K562 (cell line): ENCODE data around the gene OCIAD2. TPM values are rescaled to one million over a fixed set of nuclear protein-coding genes. Genes with fewer than 3 reads are reported as not detected.

Source experiments
- ATAC-seq: fragments of 200-7000 bp; cut with Tn5 transposase; 3 replicates; pipeline ENCODE4 v1.9.1; 2020; ENCODE audit warnings: moderate library complexity
- BruUV-seq: library from RNA; stranded (reverse); fragments of 400-500 nt; replicated peaks from 2 replicates; lab custom pipeline; 2021; lab: Mats Ljungman, UMichigan
- CTCF ChIA-PET: fragments of 300-600 bp; formaldehyde crosslinking; extraction: SDS; loops from one replicate; lab custom pipeline; 2021; ENCODE audit warnings: low intra/inter-chr PET ratio; lab: Yijun Ruan, JAX
- POLR2A ChIA-PET: fragments of 300-600, 350-650 bp; sonication (Branson Sonifier 250); formaldehyde crosslinking; extraction: SDS; loops from one replicate; lab custom pipeline; 2021; ENCODE audit warnings: antibody characterized with exemption, inconsistent platforms; lab: Yijun Ruan, JAX
- DNase-seq, 4 experiments: peaks; one replicate each; pipeline versions ENCODE4 v3.0.0 to v3.0.0-alpha.2; 2011 to 2018; ENCODE audit warnings: low spot score in 3 of 4, mixed read lengths in 3 of 4; ENCODE audit errors: extremely low read depth in 1 of 4
- FAIRE-seq: peaks from 2 replicates; lab custom pipeline; 2011; peaks lifted over from hg19 to GRCh38; lab: Jason Lieb, UNC
- H2AFZ ChIP-seq: 2 replicates; pipeline ENCODE4 v1.6.0; 2011; ENCODE audit warnings: low read depth, low read length, control low read depth, inconsistent platforms
- H3K27ac ChIP-seq: fragments of 200-600 bp; 3 replicates; pipeline ENCODE4 v1.8.0; 2011; ENCODE audit warnings: low read depth, mild to moderate bottlenecking, control low read depth, inconsistent platforms, low read length, moderate library complexity, mixed read lengths; ENCODE audit errors: extremely low read depth
- H3K27me3 ChIP-seq, 2 experiments: fragments of 300-600 bp in 1 of 2; 2 replicates in 1 of 2; 3 replicates in 1 of 2; pipeline versions ENCODE4 v1.6.0 to v1.8.0; 2011; ENCODE audit warnings: inconsistent platforms in 2 of 2, low read length in 2 of 2, mild to moderate bottlenecking in 1 of 2, mixed read lengths in 1 of 2, moderate library complexity in 1 of 2; ENCODE audit not compliant: control insufficient read depth in 2 of 2, insufficient read depth in 2 of 2
- H3K36me3 ChIP-seq: fragments of 300-600 bp; 3 replicates; pipeline ENCODE4 v1.8.0; 2011; ENCODE audit warnings: mild to moderate bottlenecking, low read length, inconsistent platforms; ENCODE audit not compliant: control insufficient read depth, insufficient read depth
- H3K4me1 ChIP-seq, 2 experiments: fragments of 200-600 bp in 1 of 2; replicated peaks in 1 of 2; 2 replicates in 1 of 2; 3 replicates in 1 of 2; pipeline versions ENCODE4 v1.5.1 to v1.8.0; 2011; ENCODE audit warnings: inconsistent platforms in 2 of 2, low read length in 2 of 2, mild to moderate bottlenecking in 1 of 2, mixed read lengths in 1 of 2, moderate library complexity in 1 of 2; ENCODE audit not compliant: control insufficient read depth in 2 of 2, insufficient read depth in 2 of 2
- H3K4me2 ChIP-seq: 2 replicates; pipeline ENCODE4 v1.6.1; 2011; ENCODE audit warnings: low read length, control low read depth, inconsistent platforms, mixed read lengths; ENCODE audit not compliant: insufficient read depth
- H3K4me3 ChIP-seq: fragments of 200-600 bp; sonication (generic), shearing (Covaris generic); 2 replicates; pipeline ENCODE4 v1.5.1; 2016; ENCODE audit warnings: control low read depth, inconsistent platforms
- H3K79me2 ChIP-seq: fragments of 200-600 bp; 3 replicates; pipeline ENCODE4 v1.8.0; 2011; ENCODE audit warnings: low read length, inconsistent platforms; ENCODE audit not compliant: control insufficient read depth, insufficient read depth
- H3K9ac ChIP-seq, 2 experiments: 2 replicates each; pipeline versions ENCODE4 v1.6.0 to v1.6.1; 2011; ENCODE audit warnings: low read depth in 2 of 2, low read length in 2 of 2, control low read depth in 1 of 2, inconsistent platforms in 1 of 2, mild to moderate bottlenecking in 1 of 2, mixed read lengths in 1 of 2; ENCODE audit not compliant: insufficient read depth in 1 of 2
- H3K9me1 ChIP-seq: one replicate; pipeline ENCODE4 v1.6.0; 2011; ENCODE audit warnings: inconsistent platforms, mild to moderate bottlenecking, low read length, moderate library complexity; ENCODE audit not compliant: control insufficient read depth, insufficient read depth
- H3K9me3 ChIP-seq: replicated peaks from 2 replicates; pipeline ENCODE4 v1.5.1; 2011; ENCODE audit warnings: low read depth, low read length, inconsistent platforms; ENCODE audit not compliant: control insufficient read depth, insufficient read depth
- H4K20me1 ChIP-seq: replicated peaks from 2 replicates; pipeline ENCODE4 v1.6.1; 2011; ENCODE audit warnings: low read length, inconsistent platforms, mixed read lengths; ENCODE audit not compliant: control insufficient read depth, insufficient read depth
- MAFK ChIP-seq: IDR thresholded peaks from 2 replicates; pipeline ENCODE4 v1.6.1; 2011; ENCODE audit warnings: low read length, improper control_type of control experiment
- MEF2D ChIP-seq: conservative IDR thresholded peaks from 2 replicates; pipeline ENCODE4 v1.6.1; 2016; ENCODE audit warnings: low read depth, missing genetic modification characterization, missing compliant biosample characterization
- MGA ChIP-seq: fragments of 450-650 bp; IDR thresholded peaks from 2 replicates; pipeline ENCODE4 v1.6.1; 2016; ENCODE audit warnings: mild to moderate bottlenecking, moderate library complexity
- MTF1 ChIP-seq: fragments of 250-450 bp; sonication (Bioruptor Pico); IDR thresholded peaks from 2 replicates; pipeline ENCODE4 v1.9.0; 2021; ENCODE audit warnings: moderate library complexity, mild to moderate bottlenecking, inconsistent platforms, borderline replicate concordance
- NR2F6 ChIP-seq: fragments of 450-650 bp; formaldehyde crosslinking; IDR thresholded peaks from 2 replicates; pipeline ENCODE4 v1.4.0; 2020; ENCODE audit warnings: mild to moderate bottlenecking
- RAD21 ChIP-seq, 2 experiments: fragments of 250-450 bp in 1 of 2; fragments of 450-650 bp in 1 of 2; sonication (Bioruptor Pico) in 1 of 2; formaldehyde crosslinking in 1 of 2; IDR thresholded peaks in 1 of 2; conservative IDR thresholded peaks in 1 of 2; 2 replicates each; pipeline versions ENCODE4 v1.4.0 to v1.8.0; 2020 to 2022; ENCODE audit warnings: mild to moderate bottlenecking in 2 of 2, moderate library complexity in 1 of 2
- ZNF398 ChIP-seq: fragments of 250-450 bp; sonication (Bioruptor Pico); IDR thresholded peaks from 2 replicates; pipeline ENCODE4 v1.8.0; 2021; ENCODE audit warnings: moderate library complexity, mild to moderate bottlenecking, inconsistent platforms
- WGBS: fragments of 100-300 bp; shearing (Covaris generic); methylation state at CpG from one replicate; pipeline ENCODE4 v1.1.6; 2016; ENCODE audit warnings: low coverage, mixed read lengths; ENCODE audit not compliant: insufficient coverage; ENCODE audit errors: missing lambda C conversion rate; 5-methylcytosine and 5-hydroxymethylcytosine counted together
- in situ Hi-C: fragments of 300-500 bp; cut with MboI; formaldehyde crosslinking; loops from 4 replicates; pipeline ENCODE4 v1.15.0; 2018; ENCODE audit warnings: inconsistent platforms, mixed read lengths
- intact Hi-C: fragments of 100-400 bp; cut with micrococcal nuclease; formaldehyde crosslinking; loops from 2 replicates; pipeline ENCODE4 v1.14.2; 2022
- polyA plus RNA-seq, 8 experiments: library from polyadenylated mRNA; depleted of rRNA in 4 of 8; stranded (reverse) in 5 of 8; unstranded in 3 of 8; fragments of >200 nt; fragmentation: Nextera tagmentation in 2 of 8; fragmentation: Illumina TruSeq in 1 of 8; extraction: Ambion mirVana in 2 of 8; extraction: Trizol in 1 of 8; gene quantifications; 2 replicates each; pipeline versions ENCODE4 v1.2.1 to v1.2.3, GENCODE V29; 2011 to 2014; ENCODE audit warnings: inconsistent platforms in 1 of 8, missing spikeins in 1 of 8
- total RNA-seq, 7 experiments: library from RNA; depleted of rRNA in 6 of 7; stranded (reverse); fragments of >200 nt in 6 of 7; fragmentation: Illumina TruSeq in 2 of 7; extraction: Trizol in 2 of 7; gene quantifications; 2 replicates each; pipeline versions ENCODE4 v1.2.1 to v1.2.3, GENCODE V29; 2011 to 2021; ENCODE audit warnings: low replicate concordance in 1 of 7

The OCIAD2 gene
- total and polyA plus RNA-seq, 9 of the 15 experiments (the other 6 are each of a cell fraction or from before 2014, with no cell fraction given) = 0.11 to 0.98 TPM; not detected in 7

- intact Hi-C loops (no loop called here), in situ Hi-C loops (no loop called here)
- no peaks in the 10 kb centered on the region for H4K20me1 ChIP-seq
- no peaks in the 10 kb centered on the region for H3K36me3 ChIP-seq
- H3K4me2 ChIP-seq = no peak overlapping the region
- H2AFZ ChIP-seq = no peak overlapping the region
- peak; percentile 67 for FAIRE-seq
- no TSS peak for BruUV-seq
- 13% methylated on average over 1 of the region's 1 CpG for WGBS
- H3K79me2 ChIP-seq = no peaks in the 10 kb centered on the region
- no peaks in the 10 kb centered on the region for H3K9me3 ChIP-seq
- H3K9ac ChIP-seq = no peak overlapping the region
- peak; percentile 67 for ATAC-seq
- ChIA-PET CTCF (no interaction called here), POLR2A (interaction anchor here (0.6 to 0.7 kb wide), 4 partner anchors 17 to 675 kb away, joined by 3 to 4 read pairs (median 3); no protein-coding TSS in a partner anchor)
- DNase-seq = peak in 2 of 4 experiments; percentile 21 to 35
- H3K27me3 ChIP-seq = peaks cover 0 to 4% of the 10 kb centered on the region in 2 experiments; a peak in 1 of 5 replicates
- no peak overlapping the region for H3K27ac ChIP-seq
- no peak overlapping the region for H3K4me3 ChIP-seq
- H3K4me1 ChIP-seq = no peaks in the 10 kb centered on the region; a peak in 2 of 5 replicates
- no peaks in the 10 kb centered on the region for H3K9me1 ChIP-seq
- TF ChIP-seq MGA (no peak), MEF2D (tag) (no peak), NR2F6 (CRISPR knock-in tag) (no peak), MTF1 (no peak), ZNF398 (no peak), RAD21 (CRISPR knock-in tag; conservative IDR thresholded peaks at IDR 0.05 in 1 of 2, IDR thresholded peaks at IDR 0.05 in 1 of 2) (peak in 1 of 2 experiments; percentile 24; a peak in 1 of 4 replicates), MAFK (no peak)
Observed at GRCh38 chr4:48943387-48943786, 36.8 kb upstream of the OCIAD2 start.
